ENCODE results near the gene LILRB5.
"Not testable (repeated sequence)": the region's sequence is repeated elsewhere in the genome, so short reads cannot be mapped to it uniquely, and the experiment has no call there.

DNA sequence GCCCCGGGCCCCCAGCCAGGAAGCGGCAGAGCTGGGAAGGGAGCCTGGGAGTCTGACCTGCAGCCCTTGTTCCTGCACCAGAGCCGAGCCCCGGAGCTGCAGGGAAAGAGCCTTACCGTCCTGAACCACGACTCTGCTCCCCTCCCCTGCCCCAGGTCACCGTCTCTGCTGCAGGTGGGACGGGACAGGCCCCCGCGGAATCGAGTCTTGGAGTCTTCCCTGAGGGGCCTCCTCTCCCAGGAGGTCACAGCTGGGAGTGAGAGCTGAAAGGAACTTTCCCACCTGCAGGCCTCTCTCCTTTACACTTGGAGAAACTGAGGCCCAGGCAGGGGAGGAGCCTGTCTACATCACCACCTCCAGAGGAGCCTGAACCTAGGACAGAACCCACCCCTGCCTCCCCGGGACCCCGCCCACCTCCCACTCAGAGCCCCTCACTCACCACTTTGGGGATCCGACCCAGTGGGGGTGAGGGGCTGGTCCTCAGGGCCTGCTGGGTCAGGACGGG is 20.1 kb upstream of the LILRB5 start:
- TF ChIP-seq, protein P1, sequence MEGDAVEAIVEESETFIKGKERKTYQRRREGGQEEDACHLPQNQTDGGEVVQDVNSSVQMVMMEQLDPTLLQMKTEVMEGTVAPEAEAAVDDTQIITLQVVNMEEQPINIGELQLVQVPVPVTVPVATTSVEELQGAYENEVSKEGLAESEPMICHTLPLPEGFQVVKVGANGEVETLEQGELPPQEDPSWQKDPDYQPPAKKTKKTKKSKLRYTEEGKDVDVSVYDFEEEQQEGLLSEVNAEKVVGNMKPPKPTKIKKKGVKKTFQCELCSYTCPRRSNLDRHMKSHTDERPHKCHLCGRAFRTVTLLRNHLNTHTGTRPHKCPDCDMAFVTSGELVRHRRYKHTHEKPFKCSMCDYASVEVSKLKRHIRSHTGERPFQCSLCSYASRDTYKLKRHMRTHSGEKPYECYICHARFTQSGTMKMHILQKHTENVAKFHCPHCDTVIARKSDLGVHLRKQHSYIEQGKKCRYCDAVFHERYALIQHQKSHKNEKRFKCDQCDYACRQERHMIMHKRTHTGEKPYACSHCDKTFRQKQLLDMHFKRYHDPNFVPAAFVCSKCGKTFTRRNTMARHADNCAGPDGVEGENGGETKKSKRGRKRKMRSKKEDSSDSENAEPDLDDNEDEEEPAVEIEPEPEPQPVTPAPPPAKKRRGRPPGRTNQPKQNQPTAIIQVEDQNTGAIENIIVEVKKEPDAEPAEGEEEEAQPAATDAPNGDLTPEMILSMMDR (conservative IDR thresholded peaks at IDR 0.05), result not testable (repeated sequence)
- TF ChIP-seq ZFX (IDR thresholded peaks at IDR 0.05), result not testable (repeated sequence)

All from C4-2B (cell line).